NOMO-1 (cell line): ENCODE data around the gene TMC1.
A peak's percentile ranks its signal among the peaks of the same experiment; 100 is the strongest.
"Not testable (repeated sequence)": the region's sequence is repeated elsewhere in the genome, so short reads cannot be mapped to it uniquely, and the experiment has no call there.

Experiments used
- DNase-seq, 2 experiments: peaks; one replicate each; lab custom pipeline; 2025; ENCODE audit not compliant: unreplicated experiment in 2 of 2; lab: John Stamatoyannopoulos, UW

TMC1 gene

DNA sequence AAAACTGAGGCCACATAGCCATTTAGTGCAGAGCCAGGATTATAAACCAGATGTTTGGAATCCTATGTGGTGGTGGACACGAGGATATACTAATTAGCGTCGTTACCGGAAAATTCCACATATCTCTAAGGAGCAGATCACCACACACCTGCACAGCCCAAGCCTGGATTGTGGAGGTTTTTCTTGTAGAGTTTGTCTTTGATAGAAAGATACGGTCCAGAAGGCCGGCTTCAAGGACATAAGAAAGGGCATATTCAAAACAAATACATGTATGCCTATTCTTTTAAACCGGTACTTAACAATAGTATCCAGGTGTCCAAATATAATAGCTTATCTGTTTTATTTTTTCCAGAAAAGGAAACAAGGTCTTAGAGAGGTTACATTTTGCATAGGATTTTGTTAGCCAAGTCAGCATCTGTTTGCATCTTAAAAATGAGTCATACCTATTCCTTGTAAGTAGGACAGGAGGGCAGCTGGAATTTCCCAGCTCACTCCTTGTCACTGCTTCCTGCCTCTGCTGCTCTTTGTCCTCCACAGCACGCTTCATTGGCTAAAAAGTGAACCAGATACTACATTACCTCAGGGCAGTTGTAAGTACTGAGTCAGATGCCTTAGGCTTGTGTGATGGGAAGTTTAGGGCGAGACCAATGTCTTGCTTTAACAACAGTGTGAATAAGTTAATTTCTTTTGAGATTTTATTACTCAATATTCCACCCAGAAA lies 3.6 kb downstream of the TMC1 start:
- DNase-seq, result no peak

DNA sequence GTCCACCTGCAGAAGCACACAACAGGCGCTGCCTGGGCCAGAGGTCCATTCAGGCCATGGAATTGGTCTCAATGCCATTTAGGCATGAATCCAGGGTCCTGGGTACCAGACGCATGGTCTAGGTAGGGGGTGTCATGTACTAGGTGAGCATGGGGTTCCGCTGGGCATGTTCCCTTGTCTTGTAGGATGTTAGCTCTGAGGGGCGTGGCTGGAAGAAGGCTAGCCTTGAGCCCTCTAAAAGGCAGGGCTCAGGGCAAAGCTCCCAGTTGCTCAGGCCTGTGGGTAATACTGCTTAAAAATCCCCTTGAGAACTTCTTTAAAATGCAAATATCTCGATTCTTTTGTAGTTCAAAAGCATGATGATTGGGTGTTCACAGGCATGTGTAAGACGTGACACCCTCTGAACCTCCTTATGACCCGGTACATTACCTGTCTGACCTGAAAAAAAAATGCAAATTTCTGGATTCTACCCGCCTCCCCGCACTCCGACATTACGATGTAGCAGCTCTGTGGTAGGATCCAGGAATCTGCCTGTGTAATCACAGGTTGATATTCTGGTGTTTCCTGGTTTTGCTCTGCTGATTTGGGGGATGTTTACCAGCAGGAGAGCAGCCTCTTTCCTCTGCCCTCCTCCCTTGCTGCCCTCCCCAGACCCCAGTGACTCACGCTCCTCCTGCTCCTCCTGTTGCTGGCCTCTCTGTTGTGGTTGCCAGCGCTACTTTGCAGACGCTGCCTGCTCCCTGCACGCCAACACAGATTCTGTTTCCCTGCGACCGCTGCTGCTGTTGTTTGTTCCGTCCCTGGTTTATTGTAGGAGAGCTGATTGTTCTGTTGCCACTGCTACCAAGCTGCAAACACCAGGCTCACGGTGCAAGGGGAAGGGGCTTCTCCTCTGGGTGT lies 5.7 kb downstream of the TMC1 start:
- peak; percentile 47 to 66 for DNase-seq

DNA sequence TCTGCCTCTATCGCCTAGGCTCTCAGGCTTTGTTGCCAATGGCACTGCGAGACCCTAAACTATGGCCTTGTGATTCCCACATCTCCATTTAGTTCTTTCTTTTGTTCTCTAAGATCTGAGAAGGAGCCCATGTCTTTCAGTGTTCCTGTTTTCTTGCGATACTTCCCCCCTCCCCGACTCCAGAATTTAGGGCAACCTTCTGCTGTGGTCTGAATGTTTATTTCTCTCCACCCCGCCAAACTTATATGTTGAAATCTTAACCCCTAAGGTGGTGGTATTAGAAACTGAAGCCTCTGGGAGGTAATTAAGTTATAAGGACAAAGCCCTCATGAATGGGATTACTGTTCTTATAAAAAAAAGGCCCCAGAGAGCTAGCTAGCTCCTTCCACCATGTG lies 6.4 kb downstream of the TMC1 start:
- DNase-seq, result peak in 1 of 2 experiments; percentile 23

DNA sequence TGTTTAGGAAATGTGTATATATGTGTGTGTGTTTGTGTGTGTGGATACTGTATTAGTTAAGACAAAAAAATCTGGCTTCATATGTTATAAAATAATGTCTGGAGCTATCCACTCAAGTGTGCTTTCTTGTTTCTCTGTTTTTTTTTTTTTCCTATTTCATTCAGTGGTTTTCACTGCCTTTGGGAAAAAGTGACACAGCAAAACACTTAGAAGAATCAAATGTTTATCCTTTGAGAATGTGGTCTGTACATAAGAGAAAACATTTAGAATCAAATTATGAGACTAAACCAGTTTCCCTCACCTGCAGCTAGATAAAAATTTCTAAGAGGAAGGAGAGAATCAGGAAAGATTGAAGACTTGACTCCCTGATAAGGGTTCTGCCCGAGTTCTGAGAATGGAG lies 8.1 kb downstream of the TMC1 start:
- no peak for DNase-seq

DNA sequence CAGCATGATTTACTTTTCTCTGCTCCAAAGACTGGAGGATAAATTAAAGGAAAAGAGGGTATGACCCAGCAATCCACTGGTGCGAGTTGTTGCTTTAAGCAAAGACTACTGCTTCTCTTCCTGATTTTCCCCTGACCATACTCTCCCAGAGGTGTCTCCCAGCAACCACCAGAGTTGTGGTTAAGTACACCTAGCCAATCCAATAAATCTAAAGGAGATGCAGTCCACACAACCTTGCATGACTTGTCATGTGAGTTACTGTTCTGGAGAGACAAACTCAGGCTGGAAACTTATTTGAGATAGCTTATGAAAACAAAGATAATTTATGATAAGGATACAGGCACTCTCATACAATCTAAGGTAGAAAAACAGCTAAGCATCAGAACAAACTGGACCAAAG lies 11.9 kb downstream of the TMC1 start:
- no peak for DNase-seq

DNA sequence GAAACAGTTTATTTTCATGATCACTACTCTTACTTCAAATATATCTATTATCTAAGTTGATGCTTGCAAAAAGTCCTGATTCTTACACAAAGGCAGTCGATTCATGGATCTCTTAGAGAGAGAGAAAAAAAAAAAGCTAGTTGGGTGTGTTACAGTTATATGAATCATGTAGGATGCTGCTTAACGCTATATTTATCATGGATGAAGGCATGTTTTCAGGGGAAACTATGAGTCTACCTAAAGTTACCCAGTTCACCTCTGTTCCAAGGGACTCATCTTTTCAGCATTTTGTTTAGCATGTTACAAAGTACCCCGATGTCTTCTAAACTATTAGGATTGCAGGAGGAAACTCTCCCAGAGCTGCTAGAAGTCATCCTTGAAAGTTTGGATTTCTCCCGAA lies 13.5 kb downstream of the TMC1 start:
- DNase-seq, result no peak

DNA sequence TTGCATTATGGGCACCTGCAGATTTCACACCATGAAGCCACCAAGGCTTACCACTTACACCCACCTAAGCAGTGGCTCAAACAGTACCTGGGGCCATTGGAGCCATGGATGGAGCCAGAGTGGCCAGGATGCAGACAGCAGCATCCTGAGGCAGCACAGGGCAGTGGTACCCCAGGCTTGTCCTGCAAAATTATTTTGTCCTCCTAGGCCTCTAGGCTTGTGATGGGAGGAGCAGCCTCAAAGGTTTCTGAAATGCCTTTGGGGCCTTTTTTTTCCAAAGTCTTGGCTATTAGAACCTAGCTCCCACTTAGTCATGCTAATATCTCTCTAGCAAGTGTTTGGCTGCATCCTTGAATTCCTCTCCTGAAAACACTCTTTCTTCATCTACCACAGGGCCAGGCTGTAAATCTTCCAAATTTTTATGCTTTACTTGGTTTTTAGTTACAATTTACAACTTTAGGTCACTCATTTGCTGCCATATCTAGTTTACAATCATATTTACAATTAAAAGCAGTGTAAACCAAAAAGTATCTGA lies 15.7 kb downstream of the TMC1 start:
- no peak for DNase-seq

DNA sequence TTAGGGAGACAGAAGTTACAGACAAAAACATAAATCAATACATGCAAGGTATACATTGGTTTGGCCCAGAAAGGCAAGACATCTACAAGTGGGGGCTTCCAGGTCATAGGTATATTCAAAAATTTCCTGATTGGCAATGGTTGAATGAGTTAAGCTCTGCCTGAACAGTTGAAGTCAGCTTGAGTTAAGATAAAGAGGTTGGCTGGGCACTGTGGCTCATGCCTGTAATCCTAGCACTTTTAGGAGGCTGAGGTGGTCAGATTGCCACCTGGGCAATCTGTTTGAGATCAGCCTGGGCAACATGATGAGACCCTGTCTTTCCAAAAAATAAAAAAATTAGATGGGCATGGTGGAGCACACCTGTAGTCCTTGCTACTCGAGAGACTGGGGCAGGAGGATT lies 16.3 kb downstream of the TMC1 start:
- no peak for DNase-seq

DNA sequence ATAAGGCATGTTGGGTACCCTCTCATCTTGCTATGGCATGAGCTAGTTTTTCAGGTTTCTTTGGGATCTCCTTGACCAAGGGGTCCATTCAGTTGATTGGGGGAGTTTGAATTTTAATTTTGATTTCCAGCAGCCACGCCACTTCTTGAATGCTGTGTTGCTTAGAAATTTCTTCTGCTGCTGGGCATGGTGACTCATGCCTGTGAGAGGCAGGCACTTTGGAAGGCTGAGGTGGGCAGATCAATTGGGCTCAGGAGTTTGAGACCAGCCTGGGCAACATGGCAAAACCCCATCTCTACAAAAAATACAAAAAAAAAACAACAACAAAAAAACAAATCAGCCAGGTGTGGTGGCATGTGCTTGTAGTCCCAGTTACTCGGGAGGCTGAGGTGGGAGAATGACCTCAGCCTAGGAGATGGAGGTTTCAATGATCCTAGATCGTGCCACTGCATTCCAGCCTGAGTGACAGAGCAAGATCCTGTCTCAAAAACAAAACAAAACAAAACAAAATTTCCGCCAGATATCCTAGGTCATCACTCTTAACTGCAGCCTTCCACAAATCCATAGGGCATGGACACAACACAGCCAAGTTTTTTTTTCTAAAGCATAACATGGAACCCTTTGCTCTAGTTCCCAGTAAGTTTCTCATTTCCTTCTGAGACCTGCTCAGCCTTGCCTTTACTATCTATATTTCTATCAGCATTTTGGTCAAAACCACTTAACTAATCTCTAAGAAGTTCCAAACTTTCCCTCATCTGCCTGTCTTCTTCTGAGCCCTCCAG lies 17.7 kb downstream of the TMC1 start:
- no peak for DNase-seq

DNA sequence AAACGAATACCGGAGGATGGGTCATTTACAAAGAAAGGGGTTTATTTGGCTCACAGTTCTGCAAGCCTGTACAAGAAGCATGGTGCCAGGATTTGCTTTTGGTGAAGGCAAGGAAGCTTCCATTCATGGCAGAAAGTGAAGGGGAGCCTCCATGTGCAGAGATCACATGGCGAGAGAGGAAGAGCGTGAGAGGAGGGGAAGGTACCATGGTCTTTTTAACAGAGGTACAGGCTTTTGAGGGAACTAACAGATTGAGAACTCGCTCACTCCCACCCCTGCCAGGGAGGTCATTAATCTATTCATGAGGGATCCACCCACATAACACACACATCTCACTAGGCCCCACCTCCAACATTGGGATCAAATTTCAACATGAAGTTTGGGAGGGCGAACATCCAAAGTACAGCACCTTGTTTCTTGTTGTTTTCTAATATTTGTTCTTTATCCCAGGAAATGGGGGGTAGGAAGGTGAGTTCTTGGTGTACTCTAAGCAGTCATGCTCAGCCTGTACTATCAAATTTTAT lies 18.5 kb downstream of the TMC1 start:
- no peak for DNase-seq

DNA sequence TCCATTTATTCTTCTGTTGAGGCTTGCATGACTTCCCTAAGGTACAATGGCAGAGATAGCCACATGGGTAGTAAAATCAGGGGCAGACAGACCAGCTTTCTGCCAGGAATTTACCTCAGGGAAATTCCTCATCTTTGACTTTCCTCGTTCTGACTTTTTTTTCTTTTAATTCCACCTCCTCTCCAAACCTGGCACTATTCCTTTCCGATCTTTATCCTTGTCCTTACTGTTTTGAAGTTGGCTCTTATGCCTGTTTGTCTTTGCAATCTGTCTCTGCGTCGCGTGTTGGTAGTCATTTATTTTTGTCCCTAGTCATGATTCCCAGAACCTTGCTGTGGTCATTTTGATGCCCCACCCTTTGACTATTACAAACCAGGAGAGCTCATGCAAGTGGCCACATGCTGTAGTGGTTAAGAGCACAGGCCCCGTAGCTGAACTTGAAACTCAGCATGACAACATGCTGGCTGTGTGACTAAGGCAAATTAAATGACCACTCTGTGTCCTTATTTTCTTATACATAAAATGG lies 19.0 kb downstream of the TMC1 start:
- no peak for DNase-seq

DNA sequence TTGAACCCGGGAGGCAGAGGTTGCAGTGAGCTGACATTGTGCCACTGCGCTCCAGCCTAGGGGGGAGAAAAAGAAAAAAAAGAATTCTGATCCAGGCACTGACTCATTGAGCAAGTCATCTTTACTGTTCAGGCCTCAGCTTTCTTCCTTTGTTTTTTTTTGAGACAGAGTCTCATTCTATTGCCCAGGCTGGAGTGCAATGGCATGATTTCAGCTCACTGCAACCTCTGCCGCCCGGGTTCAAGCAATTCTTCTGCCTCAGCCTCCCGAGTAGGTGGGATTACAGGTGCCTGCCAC lies 21.1 kb downstream of the TMC1 start:
- DNase-seq, result not testable (repeated sequence)

DNA sequence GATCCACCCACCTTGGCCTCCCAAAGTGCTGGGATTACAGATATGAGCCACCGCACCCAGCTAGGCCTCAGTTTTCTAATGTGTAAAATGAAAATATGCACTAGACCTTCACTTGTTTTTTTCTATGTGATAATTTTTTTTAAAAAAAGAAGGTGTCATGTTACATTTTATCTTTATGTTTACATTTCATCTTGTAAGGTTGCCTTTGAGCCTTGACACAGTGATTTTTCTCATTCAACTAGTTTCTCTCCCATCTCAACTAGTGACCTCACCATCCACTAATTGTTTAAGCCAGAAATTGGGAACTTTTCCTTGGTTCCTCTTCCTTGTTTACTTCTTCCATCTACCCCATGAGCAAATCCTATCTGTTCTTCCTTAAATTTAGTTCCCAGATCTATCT lies 21.5 kb downstream of the TMC1 start:
- DNase-seq, result no peak

DNA sequence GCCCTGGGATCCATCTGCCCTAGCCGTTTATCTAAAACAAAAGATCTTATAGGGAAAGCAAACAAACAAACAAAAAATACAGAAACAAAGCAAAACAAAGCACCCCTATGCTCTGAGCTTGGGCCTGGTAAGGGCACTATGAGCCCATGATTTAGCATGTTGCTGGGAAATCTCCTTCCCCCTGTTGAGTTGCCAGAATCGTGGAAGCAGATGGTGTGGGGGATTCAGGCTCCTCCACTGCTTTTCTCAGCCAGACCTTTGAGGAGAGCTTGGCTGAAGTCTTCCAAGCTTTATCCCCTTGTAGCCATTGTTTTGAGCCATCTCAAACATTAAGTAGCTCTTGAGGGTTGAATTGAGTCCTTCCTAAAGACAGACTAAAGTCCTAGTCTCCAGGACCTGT lies 29.9 kb downstream of the TMC1 start:
- no peak for DNase-seq

DNA sequence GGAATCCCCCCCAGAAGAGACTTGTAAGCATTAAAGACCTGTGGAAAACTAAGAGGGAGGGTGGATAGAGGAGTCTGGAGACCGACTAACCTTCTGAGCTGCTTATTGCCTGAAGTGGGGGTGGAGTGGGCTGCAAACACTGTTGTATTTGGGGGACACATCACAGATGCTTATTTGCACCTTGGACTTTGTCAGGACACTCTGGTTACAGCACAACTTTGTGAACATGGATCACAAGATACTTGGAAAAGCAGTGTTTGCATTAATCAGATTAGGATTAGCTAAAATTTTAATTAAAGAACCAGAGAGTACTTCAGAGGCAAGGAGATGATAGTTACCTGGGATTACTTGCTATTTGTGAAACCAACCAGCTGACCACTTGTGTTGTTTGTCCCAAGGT lies 30.9 kb downstream of the TMC1 start:
- no peak for DNase-seq

DNA sequence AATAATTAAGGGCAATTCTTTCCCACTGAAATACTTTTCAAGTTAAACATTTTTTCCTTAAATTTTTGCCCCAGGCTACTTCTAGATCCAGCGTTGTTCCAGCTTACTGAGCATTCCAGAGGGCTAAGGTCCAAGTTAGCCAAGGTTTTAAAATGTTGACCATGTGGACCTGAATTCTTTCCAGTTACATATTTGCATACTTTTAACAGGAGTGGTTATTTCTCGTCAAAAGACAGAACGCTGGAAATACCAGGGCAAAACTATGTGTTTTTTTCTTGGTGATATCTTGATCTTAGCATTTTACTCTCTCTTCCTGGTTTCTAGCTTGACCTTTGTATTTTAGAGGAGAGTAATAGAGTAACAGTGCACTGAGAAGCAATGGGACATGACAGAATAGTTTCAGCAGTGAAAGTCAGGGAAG lies 32.8 kb downstream of the TMC1 start:
- no peak for DNase-seq

DNA sequence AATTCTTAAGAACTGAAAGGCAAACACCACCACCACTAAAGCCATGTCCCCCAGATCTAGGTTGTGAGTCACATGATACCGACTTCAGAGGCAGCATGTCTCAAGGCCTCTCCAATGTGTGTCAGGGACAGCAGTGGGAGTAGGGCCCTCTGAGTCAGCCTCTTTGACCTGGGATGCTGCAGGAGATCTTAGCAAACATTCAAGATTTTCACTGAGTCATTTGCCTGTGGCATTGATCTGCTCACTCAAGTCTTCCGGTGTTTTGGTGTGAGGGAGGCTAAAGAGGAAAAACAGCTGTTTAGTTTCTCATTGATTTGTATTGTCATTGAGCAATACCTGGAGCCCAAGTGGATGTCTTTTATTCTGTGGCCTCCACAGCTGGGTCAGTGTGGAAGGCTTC lies 36.1 kb downstream of the TMC1 start:
- peak in 1 of 2 experiments; percentile 27 for DNase-seq

DNA sequence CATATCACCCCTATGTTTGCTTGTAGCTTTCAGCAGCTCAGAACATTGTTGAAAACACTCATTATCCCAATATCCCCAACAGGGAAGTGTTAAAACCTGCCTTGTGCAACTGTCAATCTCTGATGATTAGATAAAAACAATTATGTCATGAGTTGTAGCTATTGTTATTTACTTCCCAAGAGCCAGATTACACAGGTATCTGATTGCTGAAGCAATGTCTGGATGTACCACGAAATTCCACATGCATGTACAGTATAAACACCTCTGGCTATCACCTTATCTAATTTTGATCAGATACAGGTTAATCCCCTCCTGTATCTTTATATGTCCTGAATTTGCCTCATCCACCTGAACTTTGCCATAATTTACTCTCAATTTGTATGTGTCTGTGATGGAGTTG lies 38.7 kb downstream of the TMC1 start:
- DNase-seq, result no peak

DNA sequence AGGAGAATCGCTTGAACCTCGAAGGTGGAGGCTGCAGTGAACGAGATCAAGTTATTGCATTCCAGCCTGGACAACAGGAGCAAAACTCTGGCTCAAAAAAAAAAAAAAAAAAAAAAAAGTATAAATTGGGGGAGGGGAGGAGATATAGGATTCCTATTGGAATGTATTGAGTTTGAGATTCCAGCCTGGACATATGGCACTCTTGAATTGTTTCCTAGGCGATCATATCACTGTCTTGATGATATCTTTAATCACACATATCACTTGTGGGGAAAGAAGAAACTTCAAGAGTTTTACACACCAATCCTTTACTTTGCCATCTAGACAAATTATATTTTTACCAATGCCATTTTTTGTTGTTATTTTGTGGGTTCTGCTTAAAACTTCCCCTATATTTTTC lies 42.4 kb downstream of the TMC1 start:
- no peak for DNase-seq

DNA sequence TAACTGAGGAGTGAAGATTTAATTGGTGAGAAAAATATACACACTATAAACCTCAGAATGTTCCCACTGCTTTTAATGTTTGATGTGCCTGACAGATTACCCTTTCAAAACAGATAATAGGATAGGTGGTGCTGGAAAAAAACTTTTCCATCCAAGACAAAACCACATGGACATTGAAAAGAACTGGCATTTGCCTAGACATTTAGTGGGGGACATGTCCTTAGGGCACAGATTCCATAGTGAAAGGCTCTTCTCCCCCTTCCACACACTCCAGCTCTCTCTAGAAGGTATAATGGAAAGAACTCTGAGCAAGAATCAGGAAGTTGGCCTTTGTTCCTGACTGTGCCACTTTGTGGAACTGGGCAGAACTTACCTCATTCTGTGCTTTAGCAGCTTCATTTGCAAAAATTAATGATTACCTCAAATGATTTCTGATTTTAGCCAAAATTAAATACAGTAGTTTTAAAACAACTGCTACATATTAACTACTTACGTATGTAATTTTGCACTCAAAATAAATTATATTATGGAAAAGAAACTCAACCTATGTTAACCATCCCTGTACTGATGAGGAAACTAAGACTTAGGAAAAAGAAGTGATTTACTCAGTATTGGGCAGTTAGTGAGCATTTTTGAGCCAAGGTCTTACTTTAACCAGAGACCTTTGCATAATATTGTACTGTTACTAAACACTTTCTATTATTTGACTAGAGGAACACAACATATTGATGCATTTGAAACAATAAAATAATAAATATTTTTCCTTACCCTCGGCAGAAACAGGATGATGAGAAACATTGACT lies 43.3 kb downstream of the TMC1 start:
- DNase-seq, result no peak
